ENCODE data around the gene SRGAP3.

SRGAP3 gene

DNA sequence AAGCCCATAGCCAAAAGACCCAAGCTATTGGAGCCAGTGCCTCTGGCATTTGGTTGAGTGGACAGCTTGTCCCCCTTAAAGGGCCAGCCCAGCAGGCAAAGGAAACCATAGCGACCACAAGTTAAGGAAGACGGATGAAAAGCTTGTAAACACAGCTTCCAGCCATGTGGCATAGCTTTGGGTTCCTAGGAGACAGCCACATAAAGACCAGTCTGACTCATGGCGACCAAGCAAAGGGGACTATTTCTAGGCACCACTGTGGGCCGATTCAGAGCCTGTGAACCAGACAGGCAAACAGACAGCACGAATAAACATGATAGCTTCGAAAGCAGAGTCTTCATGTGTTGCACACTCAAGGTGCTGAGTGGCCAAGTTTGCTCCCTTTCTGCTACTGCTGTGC, 30.5 kb upstream of the SRGAP3 start:
- peaks cover 4% of the 10 kb centered on the region for H3K4me1 ChIP-seq (ENCODE audit: control insufficient read depth, insufficient read depth, low read length)
- no peaks in the 10 kb centered on the region for H3K9me3 ChIP-seq (ENCODE audit: control insufficient read depth, insufficient read depth, low read length)
- H3K36me3 ChIP-seq (ENCODE audit: control insufficient read depth, insufficient read depth, low read length), result no peaks in the 10 kb centered on the region
- H3K4me3 ChIP-seq (ENCODE audit: low read depth, low read length), result no peak overlapping the region
- H3K9ac ChIP-seq (ENCODE audit: low read depth, low read length), result no peak overlapping the region
- H3K27me3 ChIP-seq (ENCODE audit: control insufficient read depth, insufficient read depth, low read length), result no peaks in the 10 kb centered on the region

DNA sequence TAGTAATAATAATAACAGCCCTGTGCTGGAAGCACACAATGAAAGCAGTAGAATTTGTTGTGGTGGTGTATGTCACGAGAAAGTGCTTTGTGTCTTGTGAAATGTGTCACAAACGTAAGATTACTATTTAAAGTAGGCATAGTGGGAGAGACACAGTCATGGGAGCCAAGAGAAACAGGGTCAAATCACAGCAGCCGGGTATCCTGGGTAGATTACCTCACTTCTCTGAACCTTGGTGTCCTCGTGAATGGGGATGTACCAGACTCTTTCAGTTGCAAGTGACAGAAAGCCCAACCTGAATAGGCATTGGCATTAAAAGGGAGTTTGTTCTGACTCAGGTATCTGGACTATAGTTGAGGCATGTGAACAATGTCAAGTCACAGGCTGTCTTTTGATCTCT, 29.1 kb upstream of the SRGAP3 start:
- H3K27me3 ChIP-seq (ENCODE audit: control insufficient read depth, insufficient read depth, low read length), result no peaks in the 10 kb centered on the region
- H3K36me3 ChIP-seq (ENCODE audit: control insufficient read depth, insufficient read depth, low read length), result no peaks in the 10 kb centered on the region
- H3K4me3 ChIP-seq (ENCODE audit: low read depth, low read length), result no peak overlapping the region
- no peaks in the 10 kb centered on the region for H3K9me3 ChIP-seq (ENCODE audit: control insufficient read depth, insufficient read depth, low read length)
- H3K9ac ChIP-seq (ENCODE audit: low read depth, low read length), result no peak overlapping the region
- H3K4me1 ChIP-seq (ENCODE audit: control insufficient read depth, insufficient read depth, low read length), result peaks cover 4% of the 10 kb centered on the region

DNA sequence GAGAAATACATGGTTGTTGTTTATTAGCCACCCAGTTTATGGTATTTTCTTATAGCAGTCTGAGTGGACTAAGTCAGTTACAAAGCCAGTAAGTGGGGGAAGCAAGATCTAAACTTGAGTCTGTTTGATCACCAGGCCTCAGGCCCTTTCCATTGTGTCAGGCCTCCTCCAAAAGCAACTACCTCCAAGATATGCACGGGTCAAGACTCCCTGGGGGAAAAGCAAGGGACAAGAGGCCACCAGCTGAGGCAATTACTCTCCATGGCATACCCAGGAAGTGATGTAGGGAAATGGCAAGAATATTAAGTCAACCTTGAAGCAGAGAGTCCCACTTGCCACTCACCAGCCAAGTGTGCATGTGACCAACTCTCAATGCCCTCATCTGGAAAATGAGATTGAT, 28.6 kb upstream of the SRGAP3 start:
- Histone ChIP-seq H3K36me3 (ENCODE audit: control insufficient read depth, insufficient read depth, low read length) (no peaks in the 10 kb centered on the region), H3K4me3 (ENCODE audit: low read depth, low read length) (no peak overlapping the region), H3K27me3 (ENCODE audit: control insufficient read depth, insufficient read depth, low read length) (no peaks in the 10 kb centered on the region), H3K9me3 (ENCODE audit: control insufficient read depth, insufficient read depth, low read length) (no peaks in the 10 kb centered on the region), H3K9ac (ENCODE audit: low read depth, low read length) (no peak overlapping the region), H3K4me1 (ENCODE audit: control insufficient read depth, insufficient read depth, low read length) (peaks cover 4% of the 10 kb centered on the region)

DNA sequence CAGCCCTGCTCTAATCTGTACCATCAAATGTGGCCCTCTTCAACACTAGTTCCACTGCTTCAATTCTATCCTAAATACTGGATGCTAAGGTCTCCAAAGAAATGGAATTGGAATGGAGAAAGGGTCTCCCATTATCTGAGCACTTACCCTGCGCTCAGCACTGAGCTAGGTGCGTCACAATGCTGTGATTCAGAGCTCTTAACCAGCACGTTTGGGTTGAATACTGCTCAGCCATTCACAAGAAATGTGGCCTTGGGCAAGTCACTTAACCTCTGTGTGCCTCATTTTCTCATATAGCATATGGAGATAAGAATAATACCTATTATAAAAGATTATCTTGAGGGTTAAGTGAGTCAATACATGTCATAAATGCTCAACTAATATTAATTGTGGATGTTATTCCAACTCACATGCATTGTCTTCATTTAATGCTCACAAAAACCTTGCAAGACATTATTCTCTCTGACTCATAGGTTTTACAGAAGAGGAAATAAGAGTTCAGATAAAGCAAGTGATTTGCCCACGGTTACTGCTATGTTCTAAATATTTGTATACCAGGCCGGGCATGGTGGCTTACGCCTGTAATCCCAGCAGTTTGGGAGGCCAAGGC, 27.4 kb upstream of the SRGAP3 start:
- Histone ChIP-seq H3K36me3 (ENCODE audit: control insufficient read depth, insufficient read depth, low read length) (no peaks in the 10 kb centered on the region), H3K27me3 (ENCODE audit: control insufficient read depth, insufficient read depth, low read length) (no peaks in the 10 kb centered on the region), H3K4me3 (ENCODE audit: low read depth, low read length) (no peak overlapping the region), H3K9me3 (ENCODE audit: control insufficient read depth, insufficient read depth, low read length) (no peaks in the 10 kb centered on the region), H3K9ac (ENCODE audit: low read depth, low read length) (no peak overlapping the region), H3K4me1 (ENCODE audit: control insufficient read depth, insufficient read depth, low read length) (peaks cover 4% of the 10 kb centered on the region)

DNA sequence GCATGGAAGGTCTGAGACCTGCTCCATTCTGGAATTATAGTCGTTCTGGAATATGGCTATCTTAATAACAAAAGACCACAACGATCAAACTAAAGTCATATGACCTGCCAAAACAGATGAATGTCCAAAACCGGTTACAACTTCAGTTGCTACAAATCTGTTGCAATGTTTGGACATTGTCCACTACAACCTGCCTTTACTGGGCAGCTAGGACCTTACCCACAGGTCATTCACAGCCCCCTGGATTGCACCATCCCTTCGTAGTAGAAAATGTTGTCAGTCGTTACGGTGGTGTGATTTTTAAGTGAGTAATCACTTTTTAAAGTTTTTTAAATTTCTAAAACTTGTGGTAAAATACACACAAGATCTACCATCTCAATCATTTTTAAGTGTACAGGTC, 22.5 kb upstream of the SRGAP3 start:
- H3K9me3 ChIP-seq (ENCODE audit: control insufficient read depth, insufficient read depth, low read length), result no peaks in the 10 kb centered on the region
- no peak overlapping the region for H3K9ac ChIP-seq (ENCODE audit: low read depth, low read length)
- no peaks in the 10 kb centered on the region for H3K36me3 ChIP-seq (ENCODE audit: control insufficient read depth, insufficient read depth, low read length)
- no peak overlapping the region for H3K4me3 ChIP-seq (ENCODE audit: low read depth, low read length)
- no peaks in the 10 kb centered on the region for H3K4me1 ChIP-seq (ENCODE audit: control insufficient read depth, insufficient read depth, low read length)
- H3K27me3 ChIP-seq (ENCODE audit: control insufficient read depth, insufficient read depth, low read length), result no peaks in the 10 kb centered on the region

DNA sequence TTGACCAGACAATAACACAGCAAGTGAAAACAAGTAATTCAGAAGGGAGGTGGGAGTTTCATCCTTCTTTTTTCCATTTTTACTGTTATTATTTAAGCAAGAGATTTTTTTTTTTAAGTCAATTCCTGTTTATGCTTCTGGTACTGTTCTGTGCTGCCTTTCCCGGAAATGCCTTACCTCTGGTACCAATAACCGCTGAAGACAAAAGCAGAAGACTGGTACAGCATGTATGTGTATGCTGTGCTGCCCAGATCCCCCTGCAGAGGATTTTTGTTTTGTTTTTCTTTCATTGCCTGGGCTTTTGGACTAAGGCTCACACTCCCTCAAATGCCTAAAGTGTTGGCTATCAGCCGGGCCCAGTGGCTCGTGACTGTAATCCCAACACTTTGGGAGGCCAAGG, 21.3 kb upstream of the SRGAP3 start:
- Histone ChIP-seq H3K36me3 (ENCODE audit: control insufficient read depth, insufficient read depth, low read length) (no peaks in the 10 kb centered on the region), H3K4me1 (ENCODE audit: control insufficient read depth, insufficient read depth, low read length) (no peaks in the 10 kb centered on the region), H3K9ac (ENCODE audit: low read depth, low read length) (no peak overlapping the region), H3K4me3 (ENCODE audit: low read depth, low read length) (no peak overlapping the region), H3K27me3 (ENCODE audit: control insufficient read depth, insufficient read depth, low read length) (no peaks in the 10 kb centered on the region), H3K9me3 (ENCODE audit: control insufficient read depth, insufficient read depth, low read length) (no peaks in the 10 kb centered on the region)

DNA sequence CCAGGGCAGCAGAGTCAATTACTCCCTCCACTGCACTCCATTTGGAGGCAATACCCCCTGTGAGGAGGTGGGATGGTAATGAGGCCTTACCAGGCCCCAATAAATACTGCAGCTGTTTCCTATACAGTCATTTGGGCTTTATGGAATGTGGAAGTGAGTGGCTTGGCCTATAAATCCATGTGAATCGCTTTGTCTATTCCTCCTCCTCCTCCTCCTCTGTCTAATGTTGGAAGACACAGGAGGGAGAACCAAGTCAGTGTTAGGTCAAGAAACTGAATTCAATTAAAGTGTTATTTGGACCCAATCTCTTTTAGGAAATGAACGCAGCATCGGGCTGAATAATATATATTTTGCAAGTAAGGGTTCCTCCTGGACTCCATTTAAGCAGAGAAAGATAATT, 17.3 kb upstream of the SRGAP3 start:
- Histone ChIP-seq H3K36me3 (ENCODE audit: control insufficient read depth, insufficient read depth, low read length) (no peaks in the 10 kb centered on the region), H3K9me3 (ENCODE audit: control insufficient read depth, insufficient read depth, low read length) (no peaks in the 10 kb centered on the region), H3K4me1 (ENCODE audit: control insufficient read depth, insufficient read depth, low read length) (no peaks in the 10 kb centered on the region), H3K9ac (ENCODE audit: low read depth, low read length) (no peak overlapping the region), H3K27me3 (ENCODE audit: control insufficient read depth, insufficient read depth, low read length) (no peaks in the 10 kb centered on the region), H3K4me3 (ENCODE audit: low read depth, low read length) (no peak overlapping the region)

DNA sequence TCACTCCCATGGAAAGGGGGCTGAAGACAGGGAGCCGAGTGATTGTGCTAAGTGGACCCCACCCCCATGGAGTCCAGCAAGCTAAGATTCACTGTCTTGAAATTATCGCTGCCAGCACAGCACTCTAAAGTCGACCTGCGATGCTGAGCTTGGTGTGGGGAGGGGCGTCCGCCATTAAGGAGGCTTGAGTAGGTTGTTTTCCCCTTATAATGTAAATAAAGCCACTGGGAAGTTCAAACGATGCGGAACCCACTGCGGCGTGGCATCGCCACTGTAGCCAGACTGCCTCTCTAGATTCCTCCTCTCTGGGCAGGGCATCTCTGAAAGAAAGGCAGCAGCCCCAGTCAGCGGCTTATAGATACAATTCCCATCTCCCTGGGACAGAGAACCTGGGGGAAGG, 10.9 kb upstream of the SRGAP3 start:
- Histone ChIP-seq H3K36me3 (ENCODE audit: control insufficient read depth, insufficient read depth, low read length) (no peaks in the 10 kb centered on the region), H3K4me1 (ENCODE audit: control insufficient read depth, insufficient read depth, low read length) (no peaks in the 10 kb centered on the region), H3K4me3 (ENCODE audit: low read depth, low read length) (no peak overlapping the region), H3K27me3 (ENCODE audit: control insufficient read depth, insufficient read depth, low read length) (no peaks in the 10 kb centered on the region), H3K9ac (ENCODE audit: low read depth, low read length) (no peak overlapping the region), H3K9me3 (ENCODE audit: control insufficient read depth, insufficient read depth, low read length) (no peaks in the 10 kb centered on the region)

DNA sequence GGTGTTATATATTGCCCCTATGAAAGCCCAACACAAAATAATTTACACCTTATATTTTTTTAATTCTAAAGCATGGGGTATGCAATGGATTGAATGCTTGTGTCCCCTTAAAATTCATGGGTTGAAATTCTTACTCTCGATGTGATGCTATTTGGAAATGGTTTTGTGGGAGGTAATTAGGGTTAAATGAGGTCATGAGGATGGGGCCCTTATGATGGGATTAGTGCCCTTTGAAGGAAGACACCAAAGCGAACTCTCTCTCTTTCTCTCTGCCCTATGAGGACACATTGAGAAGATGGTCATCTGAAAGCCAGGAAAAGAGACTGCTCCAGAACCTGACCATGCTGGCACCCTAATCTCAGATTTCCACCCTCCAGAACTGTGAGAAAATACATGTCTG, 7.6 kb upstream of the SRGAP3 start:
- Histone ChIP-seq H3K9me3 (ENCODE audit: control insufficient read depth, insufficient read depth, low read length) (no peaks in the 10 kb centered on the region), H3K9ac (ENCODE audit: low read depth, low read length) (no peak overlapping the region)

DNA sequence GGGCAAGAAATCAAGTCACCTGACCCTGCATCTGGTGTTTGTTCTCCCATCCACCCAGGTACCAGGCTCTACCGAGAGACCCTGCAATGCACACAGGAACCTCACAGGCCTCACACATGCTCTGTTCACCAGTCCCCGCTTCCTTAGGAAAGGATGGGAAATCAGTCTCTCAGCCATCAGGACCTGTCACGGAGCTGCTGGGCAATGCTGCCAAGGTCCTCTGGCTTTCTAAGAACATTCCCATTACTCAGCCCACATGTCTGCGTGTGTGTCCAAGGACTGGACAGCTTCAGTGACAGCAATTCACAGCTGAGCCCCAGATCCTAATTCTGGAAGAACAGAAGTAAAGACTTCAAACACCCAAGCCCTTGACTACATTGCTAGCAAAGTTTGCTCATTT, 6.5 kb upstream of the SRGAP3 start:
- Histone ChIP-seq H3K9ac (ENCODE audit: low read depth, low read length) (no peak overlapping the region), H3K9me3 (ENCODE audit: control insufficient read depth, insufficient read depth, low read length) (no peaks in the 10 kb centered on the region), H3K4me1 (ENCODE audit: control insufficient read depth, insufficient read depth, low read length) (no peaks in the 10 kb centered on the region), H3K4me3 (ENCODE audit: low read depth, low read length) (no peak overlapping the region), H3K27me3 (ENCODE audit: control insufficient read depth, insufficient read depth, low read length) (no peaks in the 10 kb centered on the region), H3K36me3 (ENCODE audit: control insufficient read depth, insufficient read depth, low read length) (no peaks in the 10 kb centered on the region)

More for the DNA sequence above, 7.6 kb upstream of the SRGAP3 start:
- H3K27me3 ChIP-seq (ENCODE audit: control insufficient read depth, insufficient read depth, low read length), result no peaks in the 10 kb centered on the region
- H3K4me3 ChIP-seq (ENCODE audit: low read depth, low read length), result no peak overlapping the region
- no peaks in the 10 kb centered on the region for H3K36me3 ChIP-seq (ENCODE audit: control insufficient read depth, insufficient read depth, low read length)
- no peaks in the 10 kb centered on the region for H3K4me1 ChIP-seq (ENCODE audit: control insufficient read depth, insufficient read depth, low read length)

DNA sequence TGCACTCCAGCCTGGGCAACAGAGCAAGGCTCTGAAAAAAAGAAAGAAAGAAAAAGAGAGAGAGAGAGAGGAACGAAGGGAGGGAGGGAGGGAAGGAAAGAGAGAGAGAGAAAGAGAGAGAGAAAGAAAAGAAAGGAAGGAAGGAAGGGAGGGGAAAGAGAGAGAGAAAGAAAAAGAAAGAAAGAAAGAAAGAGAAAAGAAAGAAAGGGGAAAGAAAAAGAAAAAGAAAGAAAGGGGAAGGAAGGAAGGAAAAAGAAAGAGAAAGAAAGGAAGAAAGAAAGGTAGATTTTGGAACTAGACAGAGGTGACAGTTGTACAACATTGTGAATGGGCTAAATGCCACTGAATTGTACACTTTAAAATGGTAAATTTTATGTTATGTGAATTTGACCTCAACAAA, 5.3 kb upstream of the SRGAP3 start:
- no peaks in the 10 kb centered on the region for H3K27me3 ChIP-seq (ENCODE audit: control insufficient read depth, insufficient read depth, low read length)
- no peaks in the 10 kb centered on the region for H3K36me3 ChIP-seq (ENCODE audit: control insufficient read depth, insufficient read depth, low read length)
- H3K4me1 ChIP-seq (ENCODE audit: control insufficient read depth, insufficient read depth, low read length), result peaks cover 4% of the 10 kb centered on the region
- no peak overlapping the region for H3K9ac ChIP-seq (ENCODE audit: low read depth, low read length)
- H3K9me3 ChIP-seq (ENCODE audit: control insufficient read depth, insufficient read depth, low read length), result no peaks in the 10 kb centered on the region
- no peak overlapping the region for H3K4me3 ChIP-seq (ENCODE audit: low read depth, low read length)

DNA sequence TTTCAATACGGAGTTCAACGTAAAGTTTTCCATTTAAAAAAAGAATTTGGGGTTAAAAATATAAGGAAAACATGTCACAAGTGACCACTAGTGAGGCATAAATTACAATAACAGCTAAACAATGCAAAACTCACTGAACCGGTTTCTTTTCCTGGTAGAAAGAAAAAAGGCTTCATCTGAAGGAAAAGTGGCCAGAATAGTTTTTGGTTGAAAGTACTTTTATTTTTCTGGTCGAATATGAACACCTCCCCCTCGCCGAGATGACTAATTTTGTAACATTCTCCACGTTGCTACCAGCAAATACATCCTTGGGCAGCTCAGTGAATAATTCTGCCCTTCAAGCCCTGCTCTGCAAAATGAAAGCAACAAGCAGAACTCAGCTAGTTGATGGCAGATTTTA, 3.9 kb upstream of the SRGAP3 start:
- no peak overlapping the region for H3K4me3 ChIP-seq (ENCODE audit: low read depth, low read length)
- peaks cover 6% of the 10 kb centered on the region for H3K27me3 ChIP-seq (ENCODE audit: control insufficient read depth, insufficient read depth, low read length)
- H3K4me1 ChIP-seq (ENCODE audit: control insufficient read depth, insufficient read depth, low read length), result peaks cover 6% of the 10 kb centered on the region
- H3K9ac ChIP-seq (ENCODE audit: low read depth, low read length), result no peak overlapping the region
- no peaks in the 10 kb centered on the region for H3K9me3 ChIP-seq (ENCODE audit: control insufficient read depth, insufficient read depth, low read length)
- no peaks in the 10 kb centered on the region for H3K36me3 ChIP-seq (ENCODE audit: control insufficient read depth, insufficient read depth, low read length)
